Parathyroid adenoma (tissue), 2 donors: ENCODE results near the gene RADIL.

Source experiments
- H2AFZ ChIP-seq: fragments of 300-600 bp; sonication (generic); one replicate; pipeline ENCODE4 v1.7.0; 2017; ENCODE audit warnings: antibody characterized with exemption, mild to moderate bottlenecking
- H3K27ac ChIP-seq: fragments of 300-600 bp; sonication (generic); one replicate; pipeline ENCODE4 v1.7.0; 2017
- H3K27me3 ChIP-seq: fragments of 300-600 bp; sonication (generic); one replicate; pipeline ENCODE4 v1.7.0; 2017; ENCODE audit warnings: low read length; ENCODE audit not compliant: control insufficient read depth, insufficient read depth
- H3K36me3 ChIP-seq: fragments of 300-600 bp; sonication (generic); one replicate; pipeline ENCODE4 v1.7.0; 2017; ENCODE audit warnings: low read length; ENCODE audit not compliant: control insufficient read depth, insufficient read depth
- H3K4me1 ChIP-seq: fragments of 300-600 bp; sonication (generic); one replicate; pipeline ENCODE4 v1.7.0; 2017; ENCODE audit warnings: control low read depth
- H3K4me2 ChIP-seq: fragments of 300-600 bp; sonication (generic); one replicate; pipeline ENCODE4 v1.7.0; 2017; ENCODE audit warnings: low read length
- H3K4me3 ChIP-seq: fragments of 300-600 bp; sonication (generic); one replicate; pipeline ENCODE4 v1.7.0; 2017; ENCODE audit warnings: low read depth, low read length
- H3K79me2 ChIP-seq: fragments of 300-600 bp; sonication (generic); one replicate; pipeline ENCODE4 v1.7.0; 2017; ENCODE audit warnings: control low read depth
- H3K9ac ChIP-seq: fragments of 300-600 bp; sonication (generic); one replicate; pipeline ENCODE4 v1.7.0; 2017; ENCODE audit warnings: mild to moderate bottlenecking
- H3K9me3 ChIP-seq: fragments of 300-600 bp; sonication (generic); one replicate; pipeline ENCODE4 v1.7.0; 2017; ENCODE audit warnings: low read length; ENCODE audit not compliant: control insufficient read depth
- TF ChIP-seq, protein P1 (sequence below): fragments of 300-600 bp; sonication (generic); IDR thresholded peaks from one replicate; pipeline ENCODE4 v1.7.0; 2017; ENCODE audit warnings: antibody characterized with exemption, mild to moderate bottlenecking
- donor health status: primary hyperparathyroidism.

Gene RADIL

GRCh38 chr7:4783292-4783652 lies 100.2 kb downstream of the RADIL start:
- peaks cover 1% of the 10 kb centered on the region for H3K79me2 ChIP-seq
- H3K27ac ChIP-seq = no peak overlapping the region
- no peak overlapping the region for H2AFZ ChIP-seq
- H3K27me3 ChIP-seq = no peaks in the 10 kb centered on the region
- TF ChIP-seq, protein P1, sequence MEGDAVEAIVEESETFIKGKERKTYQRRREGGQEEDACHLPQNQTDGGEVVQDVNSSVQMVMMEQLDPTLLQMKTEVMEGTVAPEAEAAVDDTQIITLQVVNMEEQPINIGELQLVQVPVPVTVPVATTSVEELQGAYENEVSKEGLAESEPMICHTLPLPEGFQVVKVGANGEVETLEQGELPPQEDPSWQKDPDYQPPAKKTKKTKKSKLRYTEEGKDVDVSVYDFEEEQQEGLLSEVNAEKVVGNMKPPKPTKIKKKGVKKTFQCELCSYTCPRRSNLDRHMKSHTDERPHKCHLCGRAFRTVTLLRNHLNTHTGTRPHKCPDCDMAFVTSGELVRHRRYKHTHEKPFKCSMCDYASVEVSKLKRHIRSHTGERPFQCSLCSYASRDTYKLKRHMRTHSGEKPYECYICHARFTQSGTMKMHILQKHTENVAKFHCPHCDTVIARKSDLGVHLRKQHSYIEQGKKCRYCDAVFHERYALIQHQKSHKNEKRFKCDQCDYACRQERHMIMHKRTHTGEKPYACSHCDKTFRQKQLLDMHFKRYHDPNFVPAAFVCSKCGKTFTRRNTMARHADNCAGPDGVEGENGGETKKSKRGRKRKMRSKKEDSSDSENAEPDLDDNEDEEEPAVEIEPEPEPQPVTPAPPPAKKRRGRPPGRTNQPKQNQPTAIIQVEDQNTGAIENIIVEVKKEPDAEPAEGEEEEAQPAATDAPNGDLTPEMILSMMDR = no peak
- no peak overlapping the region for H3K4me2 ChIP-seq
- H3K36me3 ChIP-seq = no peaks in the 10 kb centered on the region
- no peaks in the 10 kb centered on the region for H3K9me3 ChIP-seq
- no peaks in the 10 kb centered on the region for H3K4me1 ChIP-seq
- H3K4me3 ChIP-seq = no peak overlapping the region
- H3K9ac ChIP-seq = no peak overlapping the region

DNA sequence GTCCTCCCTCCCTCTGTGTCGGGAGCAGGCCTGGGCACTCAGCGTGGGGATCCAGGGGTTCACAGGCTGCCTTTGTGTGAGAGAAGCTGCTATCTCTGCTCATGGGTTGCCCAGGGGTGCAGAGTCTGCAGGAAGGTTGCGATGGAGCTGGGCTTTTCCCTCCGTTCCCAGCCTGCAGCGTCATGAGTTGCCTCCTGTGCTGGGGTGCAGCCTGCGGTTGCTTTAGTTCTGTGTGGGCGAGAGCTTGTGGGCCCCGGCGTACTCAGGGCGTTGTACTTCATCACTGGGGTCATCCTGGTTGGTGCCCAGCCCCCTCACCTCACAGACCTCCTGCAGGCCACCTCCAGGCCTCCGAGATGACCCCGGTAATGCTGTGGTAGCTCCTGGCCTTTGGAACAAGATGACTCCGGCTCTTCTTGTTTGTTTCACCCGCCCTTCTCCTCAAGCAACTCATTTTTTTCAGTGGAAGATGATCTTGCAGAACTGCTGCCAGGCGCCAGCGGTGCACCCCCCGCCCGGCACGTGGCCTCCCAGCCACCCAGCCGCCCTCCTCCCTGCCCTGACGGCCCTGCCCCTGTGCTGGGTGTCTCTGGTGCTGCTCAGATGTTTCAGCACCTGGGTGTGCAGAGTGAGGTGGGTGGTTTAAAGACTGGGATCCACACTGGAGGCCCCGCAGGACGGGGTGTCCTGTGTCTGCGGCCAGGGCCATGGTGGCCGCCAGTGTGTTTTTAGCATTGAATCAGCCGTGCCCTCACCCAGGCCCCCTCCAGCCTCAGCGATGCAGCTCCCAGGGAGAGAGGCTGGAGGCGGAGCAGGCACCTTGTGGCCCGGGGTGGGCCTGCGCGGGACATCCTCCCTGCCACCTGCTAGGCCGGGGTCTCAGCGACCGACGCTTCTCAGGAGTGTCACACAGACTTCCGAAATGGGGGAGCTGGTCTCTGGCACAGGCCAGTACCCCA lies 100.9 kb downstream of the RADIL start:
- no peaks in the 10 kb centered on the region for H3K9me3 ChIP-seq
- no peak overlapping the region for H3K9ac ChIP-seq
- no peaks in the 10 kb centered on the region for H3K27me3 ChIP-seq
- no peaks in the 10 kb centered on the region for H3K36me3 ChIP-seq
- H3K4me3 ChIP-seq = no peak overlapping the region
- no peak overlapping the region for H3K27ac ChIP-seq
- no peak overlapping the region for H3K4me2 ChIP-seq
- TF ChIP-seq, protein P1 = no peak
- no peaks in the 10 kb centered on the region for H3K4me1 ChIP-seq
- H3K79me2 ChIP-seq = peaks cover 7% of the 10 kb centered on the region
- H2AFZ ChIP-seq = no peak overlapping the region

- Histone ChIP-seq H3K27ac (no peak overlapping the region), H3K4me2 (no peak overlapping the region), H3K27me3 (no peaks in the 10 kb centered on the region), H3K9ac (no peak overlapping the region), H3K4me3 (no peak overlapping the region), H3K79me2 (peaks cover 11% of the 10 kb centered on the region), H3K9me3 (no peaks in the 10 kb centered on the region), H3K36me3 (no peaks in the 10 kb centered on the region), H3K4me1 (peaks cover 5% of the 10 kb centered on the region), H2AFZ (no peak overlapping the region)
- TF ChIP-seq, protein P1 = no peak
Measured at GRCh38 chr7:4781366-4782069, 102.0 kb downstream of the RADIL start.

GRCh38 chr7:4779118-4779517 lies 104.4 kb downstream of the RADIL start:
- no peak overlapping the region for H3K9ac ChIP-seq
- H3K4me3 ChIP-seq = no peak overlapping the region
- TF ChIP-seq, protein P1 = no peak
- no peaks in the 10 kb centered on the region for H3K27me3 ChIP-seq
- peaks cover 18% of the 10 kb centered on the region for H3K79me2 ChIP-seq
- no peak overlapping the region for H3K4me2 ChIP-seq
- no peaks in the 10 kb centered on the region for H3K9me3 ChIP-seq
- H3K4me1 ChIP-seq = peaks cover 10% of the 10 kb centered on the region
- no peak overlapping the region for H2AFZ ChIP-seq
- no peak overlapping the region for H3K27ac ChIP-seq
- no peaks in the 10 kb centered on the region for H3K36me3 ChIP-seq
